ENCODE measurements around the gene LCN6.
"Not testable (repeated sequence)": the region's sequence is repeated elsewhere in the genome, so short reads cannot be mapped to it uniquely, and the experiment has no call there.

LCN6 gene

GRCh38 chr9:136791516-136792276, 43.4 kb upstream of the LCN6 start:
- peak overlapping the region; percentile 89 for H3K4me3 ChIP-seq (ENCODE audit: low read length, poor library complexity, severe bottlenecking)
- peak overlapping the region; percentile 81 for H2AFZ ChIP-seq (ENCODE audit: low read length)
- H3K4me1 ChIP-seq (ENCODE audit: insufficient read depth, low read length, poor library complexity, severe bottlenecking), result peaks cover 18% of the 10 kb centered on the region
- peak overlapping the region; percentile 98 for H3K4me2 ChIP-seq (ENCODE audit: low read depth, low read length, poor library complexity, severe bottlenecking)
- no peaks in the 10 kb centered on the region for H3K9me3 ChIP-seq (ENCODE audit: insufficient read depth, low read depth, low read length)
- H3F3A ChIP-seq (ENCODE audit: low read depth), result no peaks in the 10 kb centered on the region
- H3K27me3 ChIP-seq (ENCODE audit: insufficient read depth, low read length, poor library complexity, severe bottlenecking), result no peaks in the 10 kb centered on the region
- no peaks in the 10 kb centered on the region for H3K36me3 ChIP-seq (ENCODE audit: insufficient read depth, low read length)
- peaks cover 9% of the 10 kb centered on the region for H4K20me1 ChIP-seq (ENCODE audit: insufficient read depth, low read length, poor library complexity, severe bottlenecking)
- no peaks in the 10 kb centered on the region; the same call in 1 of the 2 replicates for H3K79me2 ChIP-seq (ENCODE audit: insufficient read depth, low read length)
- H3K9ac ChIP-seq (ENCODE audit: low read depth, low read length, poor library complexity, severe bottlenecking), result peak overlapping the region; percentile 95
- TF ChIP-seq EZH2phosphoT487 (IDR thresholded peaks at IDR 0.05; ENCODE audit: borderline replicate concordance) (no peak), CTCF (conservative IDR thresholded peaks at IDR 0.05; ENCODE audit: low read length) (peak; percentile 99)
- H3K9me2 ChIP-seq (replicated peaks; ENCODE audit: low read depth, low read length), result no peaks in the 10 kb centered on the region

GRCh38 chr9:136790640-136791515, 42.6 kb upstream of the LCN6 start, which contains the start of gene TMEM141:
TSS of gene TMEM141 (plus strand) at chr9:136791344. CDS start at chr9:136791371, 27 bp downstream.
- Histone ChIP-seq H3K27me3 (ENCODE audit: insufficient read depth, low read length, poor library complexity, severe bottlenecking) (no peaks in the 10 kb centered on the region), H3K36me3 (ENCODE audit: insufficient read depth, low read length) (no peaks in the 10 kb centered on the region), H4K20me1 (ENCODE audit: insufficient read depth, low read length, poor library complexity, severe bottlenecking) (peaks cover 9% of the 10 kb centered on the region), H3F3A (ENCODE audit: low read depth) (no peaks in the 10 kb centered on the region), H3K9me2 (replicated peaks; ENCODE audit: low read depth, low read length) (no peaks in the 10 kb centered on the region), H3K9ac (ENCODE audit: low read depth, low read length, poor library complexity, severe bottlenecking) (peak within 1 kb of the TSS; percentile 95), H3K4me2 (ENCODE audit: low read depth, low read length, poor library complexity, severe bottlenecking) (peak within 1 kb of the TSS; percentile 98), H3K79me2 (ENCODE audit: insufficient read depth, low read length) (no peaks in the 10 kb centered on the region; the same call in 1 of the 2 replicates), H3K4me3 (ENCODE audit: low read length, poor library complexity, severe bottlenecking) (peak within 1 kb of the TSS; percentile 89), H3K4me1 (ENCODE audit: insufficient read depth, low read length, poor library complexity, severe bottlenecking) (peaks cover 18% of the 10 kb centered on the region), H3K9me3 (ENCODE audit: insufficient read depth, low read depth, low read length) (no peaks in the 10 kb centered on the region), H2AFZ (ENCODE audit: low read length) (peak within 1 kb of the TSS; percentile 81)
- TF ChIP-seq EZH2phosphoT487 (IDR thresholded peaks at IDR 0.05; ENCODE audit: borderline replicate concordance) (no peak), CTCF (conservative IDR thresholded peaks at IDR 0.05; ENCODE audit: low read length) (no peak)

GRCh38 chr9:136789523-136789937, 41.2 kb upstream of the LCN6 start:
- Histone ChIP-seq H3K9me3 (ENCODE audit: insufficient read depth, low read depth, low read length) (no peaks in the 10 kb centered on the region), H3K36me3 (ENCODE audit: insufficient read depth, low read length) (no peaks in the 10 kb centered on the region), H2AFZ (ENCODE audit: low read length) (no peak overlapping the region), H3K9me2 (replicated peaks; ENCODE audit: low read depth, low read length) (no peaks in the 10 kb centered on the region), H3K79me2 (ENCODE audit: insufficient read depth, low read length) (no peaks in the 10 kb centered on the region; the same call in 1 of the 2 replicates), H3K4me1 (ENCODE audit: insufficient read depth, low read length, poor library complexity, severe bottlenecking) (peaks cover 18% of the 10 kb centered on the region), H4K20me1 (ENCODE audit: insufficient read depth, low read length, poor library complexity, severe bottlenecking) (peaks cover 9% of the 10 kb centered on the region), H3K4me2 (ENCODE audit: low read depth, low read length, poor library complexity, severe bottlenecking) (no peak overlapping the region), H3F3A (ENCODE audit: low read depth) (no peaks in the 10 kb centered on the region), H3K4me3 (ENCODE audit: low read length, poor library complexity, severe bottlenecking) (no peak overlapping the region), H3K27me3 (ENCODE audit: insufficient read depth, low read length, poor library complexity, severe bottlenecking) (no peaks in the 10 kb centered on the region), H3K9ac (ENCODE audit: low read depth, low read length, poor library complexity, severe bottlenecking) (no peak overlapping the region)
- TF ChIP-seq CTCF (conservative IDR thresholded peaks at IDR 0.05; ENCODE audit: low read length) (no peak), EZH2phosphoT487 (IDR thresholded peaks at IDR 0.05; ENCODE audit: borderline replicate concordance) (no peak)

- not testable (repeated sequence) for H3K36me3 ChIP-seq (ENCODE audit: insufficient read depth, low read length); H3K9me3 ChIP-seq (ENCODE audit: insufficient read depth, low read depth, low read length); H3K9me2 ChIP-seq (replicated peaks; ENCODE audit: low read depth, low read length); H3K79me2 ChIP-seq (ENCODE audit: insufficient read depth, low read length); H2AFZ ChIP-seq (ENCODE audit: low read length); H4K20me1 ChIP-seq (ENCODE audit: insufficient read depth, low read length, poor library complexity, severe bottlenecking); H3F3A ChIP-seq (ENCODE audit: low read depth); H3K27me3 ChIP-seq (ENCODE audit: insufficient read depth, low read length, poor library complexity, severe bottlenecking)
- Histone ChIP-seq H3K4me2 (ENCODE audit: low read depth, low read length, poor library complexity, severe bottlenecking) (peak overlapping the region; percentile 72), H3K9ac (ENCODE audit: low read depth, low read length, poor library complexity, severe bottlenecking) (peak overlapping the region; percentile 47), H3K4me1 (ENCODE audit: insufficient read depth, low read length, poor library complexity, severe bottlenecking) (peaks cover 18% of the 10 kb centered on the region), H3K4me3 (ENCODE audit: low read length, poor library complexity, severe bottlenecking) (peak overlapping the region; percentile 53)
Observed at GRCh38 chr9:136788644-136789522, 40.6 kb upstream of the LCN6 start.

All from Loucy (cell line).